IPS-NIHi7 (cell line): Measurements from ENCODE around the gene CD86.

Experiments
- DNase-seq: peaks from one replicate; pipeline ENCODE4 v3.0.0; 2012; ENCODE audit warnings: mixed read lengths; ENCODE audit errors: extremely low spot score

The CD86 gene

DNA sequence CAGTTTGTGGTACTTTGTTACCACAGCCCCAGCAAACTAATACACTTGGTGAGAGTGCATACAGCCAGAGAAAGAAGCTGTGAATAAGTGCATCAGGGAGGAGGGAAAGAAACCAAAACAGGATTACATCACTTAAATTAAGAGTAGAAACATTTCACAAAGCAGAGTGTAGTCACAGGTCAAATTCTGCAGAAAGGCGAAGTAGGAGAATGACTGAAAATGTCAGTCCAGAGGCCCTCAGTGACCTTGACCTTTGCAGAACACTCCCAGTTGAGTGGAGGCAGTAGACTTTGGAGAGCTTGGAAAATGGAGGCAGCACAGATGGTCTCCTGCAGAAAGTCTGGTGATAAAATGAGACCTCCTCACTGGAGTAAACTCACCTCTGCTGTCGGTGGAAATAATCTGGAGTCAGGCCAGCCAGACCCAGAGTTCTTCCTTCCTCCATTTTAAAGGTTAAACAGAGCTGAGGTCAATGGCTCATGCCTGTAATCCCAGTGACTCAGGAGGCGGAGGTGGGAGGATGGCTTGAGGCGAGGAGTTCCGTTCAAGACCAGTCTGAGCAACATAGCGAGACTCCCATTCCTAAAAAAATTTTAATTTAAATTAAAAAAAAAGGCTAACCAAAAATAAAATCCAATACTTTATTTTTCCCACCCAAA is 5.0 kb downstream of the CD86 start:
- DNase-seq: no peak

DNA sequence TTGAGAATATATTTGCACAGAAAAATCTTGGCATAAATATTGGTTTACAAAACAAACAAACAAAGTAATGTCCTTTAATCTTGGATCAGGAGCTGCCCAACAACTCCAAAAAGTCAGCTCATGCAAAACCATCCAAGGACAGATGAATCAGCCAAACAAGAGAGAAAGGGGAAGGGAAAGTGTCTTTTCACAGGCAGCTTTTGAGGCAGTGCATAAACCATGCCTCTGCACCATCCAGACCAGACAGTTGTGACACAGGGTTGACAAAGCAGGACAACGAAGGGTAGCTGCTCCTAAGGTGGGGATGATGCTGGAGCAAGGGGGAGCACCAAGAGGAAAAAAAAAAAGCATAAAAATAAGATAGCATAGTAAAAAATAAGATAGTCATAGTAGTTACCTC is 8.7 kb downstream of the CD86 start:
- DNase-seq: no peak

DNA sequence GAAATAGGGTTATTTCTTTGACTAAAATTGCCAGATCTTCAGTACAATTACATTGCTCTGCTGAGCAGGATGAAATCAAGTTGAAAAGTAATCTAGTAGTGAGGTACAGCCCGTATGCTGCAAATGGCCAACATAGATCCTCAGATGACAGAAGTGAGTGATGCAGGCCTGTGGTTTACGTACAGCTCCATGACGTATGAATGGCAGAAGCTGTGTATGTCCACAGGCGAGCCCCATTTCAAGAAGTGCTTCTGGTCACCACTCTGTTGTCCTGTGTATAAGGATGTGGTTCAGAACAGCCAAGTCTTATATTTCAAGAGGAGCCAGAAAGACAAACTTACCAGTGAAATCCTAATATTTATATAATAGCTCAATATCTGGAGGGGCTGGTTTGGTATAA is 9.2 kb downstream of the CD86 start:
- no peak for DNase-seq

GRCh38 chr3:122066331-122067213 is 11.4 kb downstream of the CD86 start:
- no peak for DNase-seq

DNA sequence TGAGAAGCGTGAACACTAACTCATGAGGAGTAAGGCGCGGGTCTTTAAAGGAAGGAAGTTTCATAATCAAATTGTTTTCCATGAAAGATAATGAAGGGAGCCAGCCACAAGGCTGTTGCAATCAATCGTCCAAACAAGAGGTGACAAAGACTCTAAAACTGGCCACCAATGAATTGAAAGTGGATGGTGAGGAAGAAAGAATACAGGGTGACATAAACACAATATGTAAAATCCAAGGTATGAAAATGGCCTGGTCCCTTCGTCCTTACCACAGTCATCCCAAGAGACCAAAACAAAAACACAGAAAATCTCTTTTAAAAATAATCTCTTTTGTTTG is 12.0 kb downstream of the CD86 start:
- no peak for DNase-seq

GRCh38 chr3:122067588-122068240 is 12.6 kb downstream of the CD86 start:
- no peak for DNase-seq

DNA sequence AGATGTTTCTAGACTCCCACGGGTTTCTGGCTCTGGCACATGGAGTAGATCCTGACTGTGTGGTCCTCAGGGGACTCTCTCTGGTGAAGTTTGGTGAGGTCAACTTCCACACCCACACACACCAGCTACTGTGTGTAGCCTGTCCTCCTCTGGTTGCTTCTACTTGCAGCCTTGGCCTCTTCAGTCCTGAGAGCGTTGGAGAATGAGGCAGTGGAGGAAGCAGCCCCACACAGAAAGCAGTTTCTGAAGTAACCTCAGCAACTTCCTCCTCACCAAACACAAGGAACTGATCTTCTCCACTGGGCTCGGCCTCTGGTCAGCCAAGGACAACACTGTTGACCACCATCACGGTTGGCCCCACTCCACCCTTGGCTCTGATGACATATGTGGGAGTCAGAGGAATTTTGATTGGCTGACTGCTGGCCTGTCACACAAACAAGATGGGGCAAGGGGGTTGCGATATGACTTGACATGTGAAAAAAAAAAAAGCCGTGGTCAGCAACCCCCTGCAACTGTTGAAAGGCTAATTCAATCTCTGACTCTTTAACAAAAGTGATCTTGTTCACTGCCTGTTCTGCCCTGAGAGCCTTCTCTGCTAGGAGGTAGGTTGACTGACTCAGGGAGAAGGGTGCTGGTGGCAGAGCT is 19.6 kb downstream of the CD86 start:
- no peak for DNase-seq

DNA sequence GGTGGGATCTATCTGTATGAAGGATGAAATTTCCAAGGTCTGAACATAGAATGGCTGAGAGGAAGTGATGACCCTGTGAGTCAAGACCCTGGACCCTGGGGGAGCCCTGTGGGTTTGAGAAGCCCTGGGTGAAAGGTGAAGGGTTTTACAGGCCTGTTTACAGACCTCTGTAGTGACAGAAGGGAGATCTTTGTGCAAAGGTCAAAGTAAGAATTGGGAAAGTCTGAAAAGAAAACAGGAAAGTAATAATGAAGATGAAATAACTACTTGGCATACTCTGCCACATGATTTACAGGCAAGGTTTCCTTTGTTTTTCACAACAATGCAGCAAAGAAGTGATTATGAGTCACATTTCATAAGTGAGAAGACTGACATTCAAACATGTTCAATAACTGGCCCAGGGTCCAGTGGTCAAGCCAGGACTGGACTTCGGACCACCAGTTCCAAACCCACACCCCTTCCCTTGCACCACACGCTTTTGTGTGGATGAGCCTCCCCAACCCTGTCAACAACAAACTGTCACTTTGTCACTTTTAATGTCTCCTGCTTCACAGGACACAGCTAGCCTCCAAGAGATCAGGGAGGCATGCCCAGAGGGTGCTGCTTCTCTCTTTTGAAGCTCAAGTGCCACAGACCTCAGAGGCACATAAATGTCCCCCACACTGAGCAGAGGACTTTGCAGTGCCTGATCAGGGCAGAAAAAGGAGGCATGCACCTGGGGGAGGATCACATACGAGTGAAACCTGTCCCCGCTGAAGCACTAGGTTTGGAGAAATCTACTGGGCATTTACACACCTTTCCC is 21.5 kb downstream of the CD86 start:
- DNase-seq: no peak

- no peak for DNase-seq
Measured at GRCh38 chr3:122077293-122078234, 22.4 kb downstream of the CD86 start.

- DNase-seq: no peak
Measured at GRCh38 chr3:122078235-122078935, 23.2 kb downstream of the CD86 start.

GRCh38 chr3:122079524-122080206 is 24.5 kb downstream of the CD86 start:
- DNase-seq: no peak

GRCh38 chr3:122080207-122080587 is 25.0 kb downstream of the CD86 start:
- no peak for DNase-seq

- no peak for DNase-seq
Measured at GRCh38 chr3:122081543-122082247, 26.5 kb downstream of the CD86 start.

- no peak for DNase-seq
Measured at GRCh38 chr3:122082357-122082756, 27.2 kb downstream of the CD86 start.

- DNase-seq: no peak
Measured at GRCh38 chr3:122084799-122085198, 29.6 kb downstream of the CD86 start.

DNA sequence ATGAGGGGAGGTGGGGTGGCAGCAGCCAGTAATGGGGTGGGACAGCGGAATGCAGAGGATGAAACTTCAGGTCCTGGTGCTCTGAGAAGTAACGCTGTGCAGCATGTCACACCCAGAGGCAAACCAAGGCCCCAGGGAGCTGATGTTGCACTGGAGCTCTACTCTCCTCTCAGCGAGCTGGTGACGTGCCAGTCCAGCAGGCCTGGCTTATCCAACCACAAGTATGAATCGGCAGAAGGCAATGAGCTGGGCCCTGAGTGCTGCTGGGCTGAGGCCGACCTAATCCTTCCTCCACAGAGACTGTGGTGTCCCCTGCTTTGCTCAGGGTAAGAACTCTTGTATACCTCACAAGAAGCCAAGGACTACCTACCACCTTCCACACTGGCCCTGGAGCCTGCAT is 30.5 kb downstream of the CD86 start:
- DNase-seq: no peak

DNA sequence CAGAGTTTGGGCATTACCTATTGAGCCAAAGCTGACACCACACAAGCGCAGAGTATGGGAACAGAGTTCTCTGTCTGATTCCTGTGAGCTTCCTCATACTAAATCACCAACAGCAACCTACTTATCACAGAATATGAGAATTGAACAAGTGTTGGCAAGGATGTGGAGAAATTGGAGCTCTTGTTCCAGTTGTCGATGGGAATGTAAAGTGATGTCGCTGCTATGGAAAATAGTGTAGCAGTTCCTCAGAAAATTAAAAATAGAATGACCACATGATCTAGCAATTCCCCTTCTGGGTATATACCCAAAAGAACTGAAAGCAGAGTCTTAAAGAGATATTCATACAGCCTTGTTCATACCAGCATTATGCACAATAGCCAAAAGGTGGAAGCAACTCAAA is 33.4 kb downstream of the CD86 start:
- DNase-seq: no peak

DNA sequence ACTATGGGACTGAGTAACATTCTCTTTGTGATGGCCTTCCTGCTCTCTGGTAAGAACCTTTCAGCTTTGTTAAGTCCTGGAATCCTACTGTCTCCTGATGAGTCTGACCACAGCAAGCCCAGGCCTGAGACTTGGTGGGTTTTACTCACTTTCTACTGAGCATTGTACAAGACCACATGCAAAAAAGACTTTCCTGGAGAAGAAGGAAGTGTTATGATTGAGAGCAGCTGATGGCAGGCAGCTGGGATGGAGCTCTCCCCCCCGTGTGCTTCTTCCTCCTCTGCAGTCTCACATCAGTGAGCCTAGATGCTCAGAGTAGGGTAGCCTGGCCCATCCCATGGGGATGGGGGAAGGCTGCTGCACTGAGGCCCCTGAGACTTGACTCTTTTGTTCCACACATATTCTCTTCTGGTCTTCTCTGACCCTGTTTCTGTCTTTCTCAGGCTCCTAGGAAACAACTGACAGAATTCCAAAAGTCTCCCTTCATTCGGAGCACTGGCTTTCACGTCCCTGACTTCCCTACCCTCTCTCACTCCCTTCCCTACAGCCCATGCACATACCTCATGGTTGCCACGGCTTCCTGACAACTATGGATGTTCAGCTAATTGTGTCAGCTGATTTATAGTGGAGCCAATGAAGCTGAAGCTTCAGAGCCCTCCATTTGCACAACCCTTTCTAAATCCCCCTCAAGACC is 36.6 kb downstream of the CD86 start:
- DNase-seq: no peak
